ENCODE measurements around the gene RASL11B. TPM values are rescaled to one million over a fixed set of nuclear protein-coding genes. Genes with fewer than 3 reads are reported as not detected.

RASL11B gene
- total RNA-seq, 1 experiment from 2014 or later, result 30.0 TPM

GRCh38 chr4:52903273-52903672 lies 41.2 kb downstream of the RASL11B start:
- no peak overlapping the region for H2BK15ac ChIP-seq (ENCODE audit: low read depth, low read length)
- H4K5ac ChIP-seq (ENCODE audit: insufficient read length, low read depth, low read length), result no peak overlapping the region
- no peak overlapping the region for H4K8ac ChIP-seq (replicated peaks; ENCODE audit: insufficient read length, low read depth, low read length)
- H3K23ac ChIP-seq (ENCODE audit: insufficient read length, low read depth, low read length), result no peak overlapping the region
- H3K27me3 ChIP-seq (ENCODE audit: insufficient read depth, low read length), result no peaks in the 10 kb centered on the region
- H3K9ac ChIP-seq (ENCODE audit: extremely low read depth, insufficient read length, low read length), result no peak overlapping the region
- peaks cover 11% of the 10 kb centered on the region for H3K9me3 ChIP-seq (ENCODE audit: control insufficient read depth, low read depth, low read length)
- DNase-seq, result no peak
- Mint-ChIP-seq H3K4me1 (peaks cover 0 to 2% of the 10 kb centered on the region in 2 experiments; a peak in 1 of 4 replicates), H3K9me3 (peaks cover 35 to 37% of the 10 kb centered on the region in 2 experiments), H3K4me3 (no peak overlapping the region), H3K36me3 (ENCODE audit: insufficient read depth in 1 of 3, low read depth in 3 of 3) (peaks cover 23 to 33% (median 24%) of the 10 kb centered on the region in 3 experiments), H3K27ac (no peak overlapping the region), H3K27me3 (ENCODE audit: low read depth) (no peaks in the 10 kb centered on the region)
- no peak overlapping the region for H2BK5ac ChIP-seq (ENCODE audit: insufficient read length, low read length)
- no peaks in the 10 kb centered on the region for H3K4me1 ChIP-seq (ENCODE audit: insufficient read depth, low read length)
- H2AFZ ChIP-seq (ENCODE audit: low read length), result no peak overlapping the region
- H3K4me2 ChIP-seq (ENCODE audit: insufficient read depth, insufficient read length, low read length), result no peak overlapping the region
- H2BK120ac ChIP-seq (ENCODE audit: low read depth, low read length, poor library complexity, severe bottlenecking), result no peak overlapping the region
- no peak overlapping the region for H3K14ac ChIP-seq (ENCODE audit: insufficient read depth, low read length)
- H2BK20ac ChIP-seq (ENCODE audit: low read depth, low read length, poor library complexity, severe bottlenecking), result no peak overlapping the region
- no peak overlapping the region for H2AK5ac ChIP-seq (ENCODE audit: insufficient read length, low read length)
- H3T11ph ChIP-seq (ENCODE audit: low read length), result no peak overlapping the region
- no peaks in the 10 kb centered on the region for H3K79me2 ChIP-seq (ENCODE audit: insufficient read depth, low read length)
- no peak overlapping the region for H3K56ac ChIP-seq (ENCODE audit: insufficient read length, low read depth, low read length)
- WGBS (ENCODE audit: extremely low coverage, insufficient read length, low lambda C conversion rate), result no CpG with 5 or more reads among the region's 4 CpGs
- H3K4ac ChIP-seq (ENCODE audit: low read depth, low read length), result no peak overlapping the region
- H3K27ac ChIP-seq (ENCODE audit: insufficient read length, low read depth, low read length), result no peak overlapping the region
- no peaks in the 10 kb centered on the region for H3K79me1 ChIP-seq (ENCODE audit: insufficient read depth, low read depth, low read length, poor library complexity, severe bottlenecking)
- no peak for TF ChIP-seq CTCF (conservative IDR thresholded peaks at IDR 0.05)
- H4K20me1 ChIP-seq (ENCODE audit: control insufficient read depth, insufficient read depth, insufficient read length), result no peaks in the 10 kb centered on the region
- no peak overlapping the region for H3K18ac ChIP-seq (ENCODE audit: insufficient read length, low read depth, low read length)
- H4K91ac ChIP-seq (ENCODE audit: insufficient read length, low read depth, low read length), result no peak overlapping the region
- no peak overlapping the region for H2BK12ac ChIP-seq (ENCODE audit: insufficient read length, low read depth, low read length)
- no peaks in the 10 kb centered on the region for H3K23me2 ChIP-seq (ENCODE audit: insufficient read length, low read depth, low read length, poor library complexity, severe bottlenecking)

Data from H9 (cell line).